ENCODE measurements around the gene FAM111B. TPM values are rescaled to one million over a fixed set of nuclear protein-coding genes. Genes with fewer than 3 reads are reported as not detected.

FAM111B gene
- polyA plus RNA-seq, 1 of the 3 experiments (the other 2 are of a cell fraction) = 0.94 TPM

DNA sequence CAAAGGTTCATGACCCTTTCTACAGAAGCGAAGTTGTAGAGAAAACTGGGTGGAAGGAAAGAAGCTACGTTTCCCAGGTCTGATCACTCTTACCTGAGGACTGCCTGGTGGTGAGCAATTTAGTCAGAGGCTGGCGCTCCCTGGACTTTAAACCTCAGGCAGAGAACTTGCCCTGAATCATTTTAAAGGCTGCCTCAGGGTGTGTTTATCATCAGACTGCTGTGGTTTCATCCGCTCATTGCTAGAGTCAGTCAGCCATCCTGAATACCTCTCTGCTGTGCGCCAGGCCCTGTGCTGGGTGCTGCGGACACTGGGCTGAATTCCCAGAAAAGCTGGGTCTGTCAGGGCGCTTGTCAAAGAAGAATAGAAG, 67.6 kb downstream of the FAM111B start:
- peaks cover 33% of the 10 kb centered on the region for H3K27me3 ChIP-seq (ENCODE audit: insufficient read depth)
- H4K20me1 ChIP-seq (ENCODE audit: insufficient read depth) = no peaks in the 10 kb centered on the region
- H3K4me3 ChIP-seq (ENCODE audit: low read depth in 2 of 2, low read length in 1 of 2) = no peak overlapping the region
- H3K27ac ChIP-seq (ENCODE audit: low read depth in 2 of 2, low read length in 1 of 2) = no peak overlapping the region
- H3K9me3 ChIP-seq = no peaks in the 10 kb centered on the region
- no peak for DNase-seq
- H3K4me2 ChIP-seq = no peak overlapping the region
- 69% methylated on average over 4 of the region's 7 CpGs for WGBS (ENCODE audit: low lambda C conversion rate)
- ChIA-PET CTCF (interaction anchor here (0.6 to 6.5 kb wide), 6 partner anchors 10 to 180 kb away, joined by 3 to 58 read pairs (median 4); no protein-coding TSS in a partner anchor), POLR2A (no interaction called here)
- no peak overlapping the region for H3K9ac ChIP-seq
- no peaks in the 10 kb centered on the region for H3F3A ChIP-seq (replicated peaks; ENCODE audit: insufficient read depth)
- H3K4me1 ChIP-seq (ENCODE audit: control insufficient read depth in 1 of 2, insufficient read depth in 2 of 2, low read depth in 1 of 2, low read length in 1 of 2) = peaks cover 0 to 12% of the 10 kb centered on the region in 2 experiments; a peak in 1 of 4 replicates
- no peak overlapping the region for H2AFZ ChIP-seq (ENCODE audit: low read depth)
- no peak for TF ChIP-seq RFX5 (IDR thresholded peaks at IDR 0.05; ENCODE audit: low read length)
- H3K36me3 ChIP-seq (replicated peaks in 1 of 2; ENCODE audit: control insufficient read depth in 1 of 2, insufficient read depth in 2 of 2, low read length in 1 of 2) = no peaks in the 10 kb centered on the region
- H3K9me2 ChIP-seq = no peaks in the 10 kb centered on the region
- H3K79me2 ChIP-seq (ENCODE audit: insufficient read depth) = no peaks in the 10 kb centered on the region

DNA sequence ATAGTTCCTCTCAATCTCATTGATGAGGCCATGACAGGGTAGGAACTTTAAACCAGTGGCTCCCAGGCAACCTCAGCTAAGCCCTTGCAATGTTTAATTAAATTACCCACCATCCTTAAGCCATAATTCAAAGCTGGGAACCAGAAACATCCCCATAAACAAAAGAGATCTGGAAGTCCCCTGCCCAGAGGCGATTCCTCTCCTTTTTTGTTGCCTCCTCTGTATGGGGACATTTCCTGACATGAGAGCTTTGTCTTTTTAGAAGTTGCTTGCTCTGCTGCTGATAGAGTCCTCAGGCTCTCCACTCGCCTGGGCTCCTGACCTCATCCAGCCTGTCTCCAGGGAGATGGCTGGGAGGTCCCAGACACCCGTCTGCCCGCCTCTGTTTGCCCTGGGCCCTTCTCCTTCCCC, 68.1 kb downstream of the FAM111B start:
- H3K27me3 ChIP-seq (ENCODE audit: insufficient read depth) = peaks cover 29% of the 10 kb centered on the region

More for the DNA sequence above, 68.1 kb downstream of the FAM111B start:
- DNase-seq = no peak
- 51% methylated on average over 4 of the region's 4 CpGs for WGBS (ENCODE audit: low lambda C conversion rate)
- Histone ChIP-seq H3K36me3 (replicated peaks in 1 of 2; ENCODE audit: control insufficient read depth in 1 of 2, insufficient read depth in 2 of 2, low read length in 1 of 2) (no peaks in the 10 kb centered on the region), H3F3A (replicated peaks; ENCODE audit: insufficient read depth) (no peaks in the 10 kb centered on the region), H3K4me3 (ENCODE audit: low read depth in 2 of 2, low read length in 1 of 2) (no peak overlapping the region), H3K4me1 (ENCODE audit: control insufficient read depth in 1 of 2, insufficient read depth in 2 of 2, low read depth in 1 of 2, low read length in 1 of 2) (peaks cover 0 to 12% of the 10 kb centered on the region in 2 experiments; a peak in 1 of 4 replicates), H2AFZ (ENCODE audit: low read depth) (no peak overlapping the region), H4K20me1 (ENCODE audit: insufficient read depth) (no peaks in the 10 kb centered on the region), H3K9me3 (no peaks in the 10 kb centered on the region), H3K79me2 (ENCODE audit: insufficient read depth) (no peaks in the 10 kb centered on the region), H3K9me2 (no peaks in the 10 kb centered on the region), H3K4me2 (no peak overlapping the region), H3K9ac (no peak overlapping the region), H3K27ac (ENCODE audit: low read depth in 2 of 2, low read length in 1 of 2) (no peak overlapping the region)
- TF ChIP-seq, protein P1, sequence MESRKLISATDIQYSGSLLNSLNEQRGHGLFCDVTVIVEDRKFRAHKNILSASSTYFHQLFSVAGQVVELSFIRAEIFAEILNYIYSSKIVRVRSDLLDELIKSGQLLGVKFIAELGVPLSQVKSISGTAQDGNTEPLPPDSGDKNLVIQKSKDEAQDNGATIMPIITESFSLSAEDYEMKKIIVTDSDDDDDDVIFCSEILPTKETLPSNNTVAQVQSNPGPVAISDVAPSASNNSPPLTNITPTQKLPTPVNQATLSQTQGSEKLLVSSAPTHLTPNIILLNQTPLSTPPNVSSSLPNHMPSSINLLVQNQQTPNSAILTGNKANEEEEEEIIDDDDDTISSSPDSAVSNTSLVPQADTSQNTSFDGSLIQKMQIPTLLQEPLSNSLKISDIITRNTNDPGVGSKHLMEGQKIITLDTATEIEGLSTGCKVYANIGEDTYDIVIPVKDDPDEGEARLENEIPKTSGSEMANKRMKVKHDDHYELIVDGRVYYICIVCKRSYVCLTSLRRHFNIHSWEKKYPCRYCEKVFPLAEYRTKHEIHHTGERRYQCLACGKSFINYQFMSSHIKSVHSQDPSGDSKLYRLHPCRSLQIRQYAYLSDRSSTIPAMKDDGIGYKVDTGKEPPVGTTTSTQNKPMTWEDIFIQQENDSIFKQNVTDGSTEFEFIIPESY (IDR thresholded peaks at IDR 0.05; ENCODE audit: borderline replicate concordance, low read depth) = no peak
- TF ChIP-seq, protein P2, sequence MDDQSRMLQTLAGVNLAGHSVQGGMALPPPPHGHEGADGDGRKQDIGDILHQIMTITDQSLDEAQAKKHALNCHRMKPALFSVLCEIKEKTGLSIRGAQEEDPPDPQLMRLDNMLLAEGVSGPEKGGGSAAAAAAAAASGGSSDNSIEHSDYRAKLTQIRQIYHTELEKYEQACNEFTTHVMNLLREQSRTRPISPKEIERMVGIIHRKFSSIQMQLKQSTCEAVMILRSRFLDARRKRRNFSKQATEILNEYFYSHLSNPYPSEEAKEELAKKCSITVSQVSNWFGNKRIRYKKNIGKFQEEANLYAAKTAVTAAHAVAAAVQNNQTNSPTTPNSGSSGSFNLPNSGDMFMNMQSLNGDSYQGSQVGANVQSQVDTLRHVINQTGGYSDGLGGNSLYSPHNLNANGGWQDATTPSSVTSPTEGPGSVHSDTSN (IDR thresholded peaks at IDR 0.05) = no peak
- TF ChIP-seq GATA2 (CRISPR knock-in tag; IDR thresholded peaks at IDR 0.05) (no peak), TCF12 (IDR thresholded peaks at IDR 0.05) (no peak), TAF1 (IDR thresholded peaks at IDR 0.05; ENCODE audit: borderline replicate concordance, low read depth, low read length) (no peak), JUND (IDR thresholded peaks at IDR 0.05) (no peak), CHD2 (IDR thresholded peaks at IDR 0.05; ENCODE audit: low read length, partially characterized antibody) (no peak)
- TF ChIP-seq, protein P3, sequence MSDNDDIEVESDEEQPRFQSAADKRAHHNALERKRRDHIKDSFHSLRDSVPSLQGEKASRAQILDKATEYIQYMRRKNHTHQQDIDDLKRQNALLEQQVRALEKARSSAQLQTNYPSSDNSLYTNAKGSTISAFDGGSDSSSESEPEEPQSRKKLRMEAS (IDR thresholded peaks at IDR 0.05; ENCODE audit: low read depth) = no peak
- CTCF ChIA-PET = interaction anchor here (1.3 to 6.5 kb wide), 4 partner anchors 10 to 34 kb away, joined by 4 to 58 read pairs (median 6); no protein-coding TSS in a partner anchor
- POLR2A ChIA-PET = no interaction called here
